SK-N-SH (cell line): Measurements from ENCODE around the gene EHMT2. TPM values are rescaled to one million over a fixed set of nuclear protein-coding genes. Genes with fewer than 3 reads are reported as not detected.

Source experiments
- CTCF ChIA-PET: fragments of 300-600, 350-600 bp; formaldehyde crosslinking; extraction: SDS; loops from one replicate; lab custom pipeline; 2021; lab: Yijun Ruan, JAX
- POLR2A ChIA-PET: fragments of 350-600 bp; sonication (Branson Sonifier 250); formaldehyde crosslinking; extraction: SDS; loops from one replicate; lab custom pipeline; 2020; ENCODE audit warnings: antibody characterized with exemption, inconsistent platforms; lab: Yijun Ruan, JAX
- DNase-seq: peaks from one replicate; pipeline ENCODE4 v3.0.0; 2012
- H2AFZ ChIP-seq: fragments of 200-600 bp; sonication (generic); 2 replicates; pipeline ENCODE4 v1.8.1; 2016; ENCODE audit warnings: antibody characterized with exemption, mild to moderate bottlenecking, low read depth
- H3F3A ChIP-seq: fragments of 200-600 bp; sonication (generic); replicated peaks from 2 replicates; pipeline ENCODE3; 2016; ENCODE audit warnings: antibody characterized with exemption, mild to moderate bottlenecking; ENCODE audit not compliant: insufficient read depth
- H3K27ac ChIP-seq, 2 experiments: fragments of 200-500 bp in 1 of 2; fragments of 200-600 bp in 1 of 2; sonication (Bioruptor generic) in 1 of 2; sonication (generic), shearing (Covaris generic) in 1 of 2; 2 replicates each; pipeline versions ENCODE4 v1.5.1 to v1.6.1; 2014 to 2016; ENCODE audit warnings: low read depth in 2 of 2, inconsistent platforms in 1 of 2, low read length in 1 of 2, mild to moderate bottlenecking in 1 of 2, mixed read lengths in 1 of 2
- H3K27me3 ChIP-seq: fragments of 200-600 bp; sonication (generic), shearing (Covaris generic); 2 replicates; pipeline ENCODE4 v1.6.1; 2016; ENCODE audit warnings: mixed run types; ENCODE audit not compliant: insufficient read depth
- H3K36me3 ChIP-seq, 2 experiments: fragments of 200-500 bp in 1 of 2; fragments of 200-600 bp in 1 of 2; sonication (Bioruptor generic) in 1 of 2; sonication (generic) in 1 of 2; replicated peaks in 1 of 2; 2 replicates each; pipeline versions ENCODE3 to v1.5.1; 2014 to 2016; ENCODE audit warnings: low read length in 1 of 2, mild to moderate bottlenecking in 1 of 2; ENCODE audit not compliant: insufficient read depth in 2 of 2, control insufficient read depth in 1 of 2
- H3K4me1 ChIP-seq, 2 experiments: fragments of 200-500 bp in 1 of 2; fragments of 200-600 bp in 1 of 2; sonication (Bioruptor generic) in 1 of 2; sonication (generic), shearing (Covaris generic) in 1 of 2; 2 replicates each; pipeline versions ENCODE4 v1.5.1 to v1.6.1; 2014 to 2016; ENCODE audit warnings: low read depth in 1 of 2, low read length in 1 of 2, mixed run types in 1 of 2; ENCODE audit not compliant: insufficient read depth in 2 of 2, control insufficient read depth in 1 of 2
- H3K4me2 ChIP-seq: fragments of 200-600 bp; sonication (generic), shearing (Covaris generic); 2 replicates; pipeline ENCODE4 v1.6.1; 2017; ENCODE audit warnings: mixed run types
- H3K4me3 ChIP-seq, 2 experiments: fragments of 200-500 bp in 1 of 2; fragments of 200-600 bp in 1 of 2; sonication (Bioruptor generic) in 1 of 2; sonication (generic), shearing (Covaris generic) in 1 of 2; 2 replicates each; pipeline versions ENCODE4 v1.5.1 to v1.8.1; 2014 to 2016; ENCODE audit warnings: low read depth in 2 of 2, inconsistent platforms in 1 of 2, low read length in 1 of 2, mild to moderate bottlenecking in 1 of 2, mixed read lengths in 1 of 2, moderate library complexity in 1 of 2
- H3K79me2 ChIP-seq: fragments of 200-600 bp; sonication (generic); 2 replicates; pipeline ENCODE4 v1.8.1; 2017; ENCODE audit warnings: mild to moderate bottlenecking; ENCODE audit not compliant: insufficient read depth
- H3K9ac ChIP-seq: fragments of 200-600 bp; sonication (generic); 2 replicates; pipeline ENCODE4 v1.6.1; 2017; ENCODE audit warnings: mixed run types
- H3K9me2 ChIP-seq: fragments of 200-600 bp; sonication (generic); 2 replicates; pipeline ENCODE4 v1.6.1; 2017; ENCODE audit warnings: mixed run types
- H3K9me3 ChIP-seq: fragments of 200-600 bp; sonication (generic); 2 replicates; pipeline ENCODE4 v1.6.1; 2017; ENCODE audit warnings: mixed run types, mild to moderate bottlenecking, moderate library complexity
- H4K20me1 ChIP-seq: fragments of 200-600 bp; sonication (generic); 2 replicates; pipeline ENCODE4 v1.6.1; 2017; ENCODE audit warnings: mild to moderate bottlenecking, mixed run types; ENCODE audit not compliant: insufficient read depth
- CHD2 ChIP-seq: fragments of 150-350 bp; IDR thresholded peaks from 2 replicates; pipeline ENCODE4 v1.6.1; 2018; ENCODE audit warnings: low read length; ENCODE audit not compliant: partially characterized antibody
- CTCF ChIP-seq: fragments of 200-600 bp; sonication (generic); IDR thresholded peaks from 2 replicates; pipeline ENCODE4 v1.6.1; 2017; ENCODE audit warnings: antibody characterized with exemption, mild to moderate bottlenecking, moderate library complexity
- ELF1 ChIP-seq: IDR thresholded peaks from 2 replicates; pipeline ENCODE4 v1.4.0; 2012
- FOSL2 ChIP-seq: IDR thresholded peaks from 2 replicates; pipeline ENCODE4 v1.4.0; 2012; ENCODE audit warnings: low read depth, mild to moderate bottlenecking, moderate library complexity, borderline replicate concordance
- FOXJ3 ChIP-seq: sonication (generic); formaldehyde crosslinking; IDR thresholded peaks from 2 replicates; pipeline ENCODE4 v1.5.1; 2020; ENCODE audit warnings: mild to moderate bottlenecking, missing genetic modification reagents
- FOXM1 ChIP-seq: IDR thresholded peaks from 2 replicates; pipeline ENCODE4 v1.4.0; 2012; ENCODE audit warnings: low read depth, mild to moderate bottlenecking
- MEF2A ChIP-seq: IDR thresholded peaks from 2 replicates; pipeline ENCODE4 v1.4.0; 2012; ENCODE audit warnings: low read depth, borderline replicate concordance
- RAD21 ChIP-seq: IDR thresholded peaks from 2 replicates; pipeline ENCODE4 v1.6.1; 2012; ENCODE audit warnings: mild to moderate bottlenecking, low read length
- RFX5 ChIP-seq: IDR thresholded peaks from 2 replicates; pipeline ENCODE4 v1.6.1; 2012; ENCODE audit warnings: mild to moderate bottlenecking, improper control_type of control experiment, low read length
- RXRA ChIP-seq: IDR thresholded peaks from 2 replicates; pipeline ENCODE4 v1.4.0; 2012; ENCODE audit warnings: low read depth, mild to moderate bottlenecking, borderline replicate concordance
- TEAD4 ChIP-seq: IDR thresholded peaks from 2 replicates; pipeline ENCODE4 v1.4.0; 2012; ENCODE audit warnings: mild to moderate bottlenecking, borderline replicate concordance; ENCODE audit not compliant: insufficient read depth
- USF2 ChIP-seq: fragments of 150-350 bp; IDR thresholded peaks from 2 replicates; pipeline ENCODE4 v1.6.1; 2017; ENCODE audit warnings: antibody characterized with exemption, low read length, low read depth, borderline replicate concordance
- WGBS: methylation state at CpG from one replicate; pipeline ENCODE4 v1.1.6; 2017; ENCODE audit warnings: low lambda C conversion rate; 5-methylcytosine and 5-hydroxymethylcytosine counted together
- polyA plus RNA-seq, 3 experiments: library from polyadenylated mRNA; depleted of rRNA; stranded (reverse); fragments of >200 nt; gene quantifications; 2 replicates each; pipeline ENCODE4 v1.2.3, GENCODE V29; 2012
- TF ChIP-seq, protein P1 (sequence below): IDR thresholded peaks from 2 replicates; pipeline ENCODE4 v1.4.0; 2012; ENCODE audit warnings: low read depth, borderline replicate concordance

EHMT2 gene
- polyA plus RNA-seq, 1 of the 3 experiments (the other 2 are of a cell fraction), result 72.0 TPM

DNA sequence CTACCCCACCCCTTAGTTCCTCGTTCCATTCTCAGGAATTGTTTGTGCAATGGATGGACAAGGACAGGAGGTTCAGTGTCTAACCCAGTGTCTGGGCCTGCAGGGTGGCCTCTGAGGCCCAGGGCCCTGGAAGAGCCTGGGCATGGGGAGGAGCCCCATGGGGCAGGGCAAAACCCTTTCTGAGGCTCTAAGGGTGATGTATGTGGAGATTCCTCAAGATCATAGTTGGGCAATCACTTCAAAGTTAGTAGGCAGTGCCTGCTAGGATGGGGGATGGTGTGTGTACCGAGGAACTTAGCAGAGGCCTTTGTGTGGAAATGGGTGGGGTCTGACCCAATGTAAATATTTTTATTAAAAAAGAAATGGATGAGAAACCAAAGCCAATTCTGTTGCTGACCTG, 23.3 kb upstream of the EHMT2 start:
- 62% methylated on average over 1 of the region's 2 CpGs for WGBS
- ChIA-PET POLR2A (interaction anchor here (0.6 kb wide), 1 partner anchor 19 kb away, joined by 3 read pairs; the partner anchor contains the start of gene ZBTB12), CTCF (interaction anchor here (1.0 kb wide), 1 partner anchor 32 kb away, joined by 3 read pairs; no protein-coding TSS in a partner anchor)

GRCh38 chr6:31919624-31920303, 22.3 kb upstream of the EHMT2 start:
- TF ChIP-seq USF2, result no peak
- TF ChIP-seq CTCF, result no peak
- CTCF ChIA-PET, result interaction anchor here (3.3 kb wide), 1 partner anchor 32 kb away, joined by 11 read pairs; no protein-coding TSS in a partner anchor
- H3K27ac ChIP-seq, result no peak overlapping the region
- no peak for DNase-seq
- H3K36me3 ChIP-seq, result no peaks in the 10 kb centered on the region
- no peaks in the 10 kb centered on the region for H3K27me3 ChIP-seq
- no peak overlapping the region for H3K4me3 ChIP-seq
- no peak overlapping the region for H2AFZ ChIP-seq
- H4K20me1 ChIP-seq, result no peaks in the 10 kb centered on the region
- no peak overlapping the region for H3K9ac ChIP-seq
- H3K9me2 ChIP-seq, result no peaks in the 10 kb centered on the region
- H3F3A ChIP-seq, result no peaks in the 10 kb centered on the region
- H3K4me1 ChIP-seq, result no peaks in the 10 kb centered on the region
- no peaks in the 10 kb centered on the region for H3K79me2 ChIP-seq
- no peak overlapping the region for H3K4me2 ChIP-seq
- POLR2A ChIA-PET, result no interaction called here
- no peaks in the 10 kb centered on the region for H3K9me3 ChIP-seq
- 70% methylated on average over 6 of the region's 6 CpGs for WGBS

More for the DNA sequence above, 23.3 kb upstream of the EHMT2 start:
- Histone ChIP-seq H3K4me3 (no peak overlapping the region), H3K27ac (no peak overlapping the region), H3K79me2 (no peaks in the 10 kb centered on the region), H3K4me2 (no peak overlapping the region), H3K9me3 (no peaks in the 10 kb centered on the region), H3F3A (no peaks in the 10 kb centered on the region), H3K4me1 (no peaks in the 10 kb centered on the region), H3K9ac (no peak overlapping the region), H2AFZ (no peak overlapping the region), H4K20me1 (no peaks in the 10 kb centered on the region), H3K27me3 (no peaks in the 10 kb centered on the region), H3K9me2 (no peaks in the 10 kb centered on the region), H3K36me3 (no peaks in the 10 kb centered on the region)
- no peak for TF ChIP-seq RAD21
- no peak for DNase-seq

DNA sequence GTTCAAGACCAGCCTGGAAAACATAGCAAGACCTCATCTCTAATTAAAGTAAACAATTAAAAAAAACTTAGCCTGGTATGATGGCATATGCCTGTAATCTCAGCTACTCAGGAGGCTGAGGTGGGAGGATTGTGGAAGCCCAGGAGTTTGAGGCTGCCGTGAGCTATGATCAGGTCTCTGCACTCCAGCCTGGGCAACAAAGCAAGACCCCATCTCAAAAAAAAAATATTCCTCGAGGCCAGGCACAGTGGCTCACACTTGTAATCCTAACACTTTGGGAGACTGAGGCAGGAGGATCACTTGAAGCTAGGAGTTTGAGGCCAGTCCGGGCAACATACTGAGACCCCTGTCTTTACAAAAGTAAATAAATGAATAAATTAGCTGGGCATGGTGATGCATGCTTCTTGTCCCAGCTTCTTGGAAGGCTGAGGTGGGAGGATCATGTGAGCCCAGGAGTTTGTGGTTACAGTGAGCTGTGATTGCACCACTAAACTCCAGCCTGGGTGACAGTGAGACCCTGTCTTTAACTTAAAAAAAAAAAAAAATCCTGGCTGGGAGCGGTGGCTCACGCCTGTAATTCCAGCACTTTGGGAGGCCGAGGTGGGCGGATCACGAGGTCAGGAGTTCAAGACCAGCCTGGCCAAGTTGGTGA, 20.7 kb upstream of the EHMT2 start:
- H3K79me2 ChIP-seq, result no peaks in the 10 kb centered on the region
- H4K20me1 ChIP-seq, result no peaks in the 10 kb centered on the region
- 62% methylated on average over 8 of the region's 8 CpGs for WGBS
- H3K27ac ChIP-seq, result no peak overlapping the region
- no peak overlapping the region for H2AFZ ChIP-seq
- no peak overlapping the region for H3K4me3 ChIP-seq
- H3K27me3 ChIP-seq, result no peaks in the 10 kb centered on the region
- ChIA-PET CTCF (interaction anchor here (0.7 to 3.3 kb wide), 3 partner anchors 34 to 130 kb away, joined by 3 to 11 read pairs (median 4); no protein-coding TSS in a partner anchor), POLR2A (no interaction called here)
- H3K9me3 ChIP-seq, result no peaks in the 10 kb centered on the region
- DNase-seq, result no peak
- H3K9ac ChIP-seq, result no peak overlapping the region
- no peak overlapping the region for H3K4me2 ChIP-seq
- H3K36me3 ChIP-seq, result no peaks in the 10 kb centered on the region
- H3K9me2 ChIP-seq, result no peaks in the 10 kb centered on the region
- H3K4me1 ChIP-seq, result no peaks in the 10 kb centered on the region
- no peaks in the 10 kb centered on the region for H3F3A ChIP-seq
- TF ChIP-seq FOXM1 (no peak), FOXJ3 (CRISPR knock-in tag) (no peak), FOSL2 (no peak), CHD2 (no peak), TEAD4 (no peak), RXRA (no peak), MEF2A (no peak), RFX5 (no peak), ELF1 (no peak)
- TF ChIP-seq, protein P1, sequence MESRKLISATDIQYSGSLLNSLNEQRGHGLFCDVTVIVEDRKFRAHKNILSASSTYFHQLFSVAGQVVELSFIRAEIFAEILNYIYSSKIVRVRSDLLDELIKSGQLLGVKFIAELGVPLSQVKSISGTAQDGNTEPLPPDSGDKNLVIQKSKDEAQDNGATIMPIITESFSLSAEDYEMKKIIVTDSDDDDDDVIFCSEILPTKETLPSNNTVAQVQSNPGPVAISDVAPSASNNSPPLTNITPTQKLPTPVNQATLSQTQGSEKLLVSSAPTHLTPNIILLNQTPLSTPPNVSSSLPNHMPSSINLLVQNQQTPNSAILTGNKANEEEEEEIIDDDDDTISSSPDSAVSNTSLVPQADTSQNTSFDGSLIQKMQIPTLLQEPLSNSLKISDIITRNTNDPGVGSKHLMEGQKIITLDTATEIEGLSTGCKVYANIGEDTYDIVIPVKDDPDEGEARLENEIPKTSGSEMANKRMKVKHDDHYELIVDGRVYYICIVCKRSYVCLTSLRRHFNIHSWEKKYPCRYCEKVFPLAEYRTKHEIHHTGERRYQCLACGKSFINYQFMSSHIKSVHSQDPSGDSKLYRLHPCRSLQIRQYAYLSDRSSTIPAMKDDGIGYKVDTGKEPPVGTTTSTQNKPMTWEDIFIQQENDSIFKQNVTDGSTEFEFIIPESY, result no peak
